SIG-M5 treated with dmso at 0.1 percent for 504 hours (cell line): ENCODE measurements around the gene RASGRF1.
"Not testable (repeated sequence)": the region's sequence is repeated elsewhere in the genome, so short reads cannot be mapped to it uniquely, and the experiment has no call there.

Experiments used
- DNase-seq: peaks from one replicate; lab custom pipeline; 2025; ENCODE audit not compliant: unreplicated experiment; lab: John Stamatoyannopoulos, UW

RASGRF1 gene

DNA sequence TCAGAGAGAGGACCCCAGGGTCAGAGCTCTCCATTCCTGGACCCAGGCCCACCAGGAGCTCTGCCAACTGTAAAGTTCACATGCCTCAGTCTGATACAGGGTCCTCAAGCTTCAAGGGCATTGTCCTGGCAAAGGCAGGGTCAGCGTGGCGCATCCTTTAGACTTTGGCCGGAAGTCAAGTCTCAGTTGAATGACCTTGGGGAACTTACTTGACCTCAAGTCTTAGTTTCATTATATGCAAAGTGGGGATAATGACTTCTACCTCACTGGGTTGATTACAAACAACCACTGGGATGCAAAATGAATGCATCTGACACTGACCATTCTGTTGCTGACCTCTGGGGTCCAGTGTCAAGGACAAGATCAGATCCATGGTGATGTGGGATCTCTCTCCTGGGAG, 75.2 kb downstream of the RASGRF1 start:
- DNase-seq: no peak

DNA sequence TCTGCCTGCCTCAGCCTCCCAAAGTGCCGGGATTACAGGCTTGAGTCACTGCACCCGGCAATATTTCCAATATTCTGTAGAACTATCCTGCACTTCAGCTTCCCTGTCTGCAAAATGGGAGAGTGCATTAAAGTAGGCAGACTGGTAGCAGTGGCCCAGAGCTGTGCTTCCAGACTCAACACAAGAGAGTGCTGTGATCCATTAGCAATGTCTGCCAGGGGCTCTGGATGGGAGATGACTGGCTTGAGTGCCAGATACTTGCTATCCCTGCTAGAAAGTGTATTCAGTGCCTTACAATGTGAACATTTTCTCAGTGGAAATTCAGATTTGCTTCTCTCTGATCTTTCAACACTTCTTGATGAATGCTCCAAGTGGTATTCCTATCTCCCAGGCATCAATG, 80.3 kb downstream of the RASGRF1 start:
- DNase-seq: no peak

DNA sequence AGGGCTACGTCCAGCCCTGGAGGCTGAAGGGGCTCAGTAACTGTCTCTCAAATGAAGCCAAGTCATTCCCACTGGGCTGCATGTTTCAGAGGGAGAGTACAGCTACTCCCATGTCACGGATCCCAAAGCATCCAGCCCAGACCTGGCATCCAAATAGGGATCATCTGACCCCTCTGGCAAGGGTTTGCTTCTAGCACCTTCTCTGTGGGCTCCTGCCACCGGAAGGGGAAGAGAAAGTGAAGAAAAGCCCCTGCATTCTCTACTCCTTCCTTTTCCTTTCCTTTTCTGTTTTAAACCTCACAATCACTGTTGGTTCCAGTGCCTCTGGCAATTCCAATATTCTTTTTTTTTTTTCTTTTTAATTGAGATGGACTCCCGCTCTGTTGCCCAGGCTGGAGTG, 81.2 kb downstream of the RASGRF1 start:
- DNase-seq: no peak

DNA sequence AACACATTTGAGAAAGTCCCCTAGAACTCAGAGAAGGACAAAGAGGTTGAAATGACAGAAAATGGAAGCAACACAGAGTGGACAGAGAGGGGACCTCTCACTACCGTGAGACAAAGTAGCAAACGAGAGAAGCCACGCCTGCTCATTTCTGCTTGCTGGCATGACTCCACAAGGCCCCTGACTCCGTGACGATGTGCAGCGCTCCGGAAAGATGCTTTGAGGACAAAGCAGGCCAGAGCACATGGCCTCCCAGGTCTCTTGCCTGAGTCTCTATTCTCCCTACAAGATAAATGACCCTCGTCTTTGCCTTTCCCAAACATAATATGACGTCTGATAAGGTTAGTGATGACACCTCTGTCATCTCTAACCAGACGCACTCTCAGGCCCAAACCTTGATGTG, 81.9 kb downstream of the RASGRF1 start:
- no peak for DNase-seq

DNA sequence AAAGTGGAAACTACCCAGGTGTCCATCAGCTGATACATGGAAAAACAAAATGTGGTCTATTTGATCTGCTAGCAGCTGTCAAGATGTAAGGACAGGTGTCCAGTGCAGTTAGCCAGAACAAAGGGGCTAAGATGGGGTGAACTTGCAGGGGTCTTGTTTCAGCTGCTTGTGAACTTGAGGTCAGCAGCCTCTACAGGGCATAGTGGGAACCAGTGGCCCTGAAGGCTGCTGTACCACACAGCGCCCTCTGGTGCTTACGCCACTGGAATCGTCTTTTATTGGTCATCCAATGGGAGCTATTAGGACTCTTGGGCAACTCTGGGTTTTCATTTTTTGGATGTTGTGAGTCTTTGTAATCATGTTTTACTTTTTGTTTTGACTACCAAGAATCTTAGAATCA, 83.5 kb downstream of the RASGRF1 start:
- DNase-seq: peak; percentile 55

DNA sequence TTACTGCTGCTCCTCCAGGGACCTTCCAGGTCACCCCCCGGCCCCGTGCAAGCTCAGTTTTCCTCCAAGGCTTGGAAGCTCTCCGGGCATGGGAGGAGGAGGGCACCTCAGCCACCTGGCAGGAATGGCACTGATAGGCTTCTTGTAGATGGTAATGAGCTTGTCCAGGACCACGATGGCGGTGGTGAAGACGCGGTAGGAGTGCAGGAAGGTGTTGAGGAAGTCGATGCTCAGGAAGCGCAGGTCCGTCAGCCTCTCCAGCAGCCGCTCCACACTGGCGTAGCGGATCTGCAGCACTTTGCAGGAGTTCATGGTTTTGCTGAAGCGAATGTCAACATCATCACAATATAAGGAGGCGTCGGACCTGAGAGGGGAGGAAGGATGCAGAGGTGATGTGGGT, 84.5 kb downstream of the RASGRF1 start:
- no peak for DNase-seq

DNA sequence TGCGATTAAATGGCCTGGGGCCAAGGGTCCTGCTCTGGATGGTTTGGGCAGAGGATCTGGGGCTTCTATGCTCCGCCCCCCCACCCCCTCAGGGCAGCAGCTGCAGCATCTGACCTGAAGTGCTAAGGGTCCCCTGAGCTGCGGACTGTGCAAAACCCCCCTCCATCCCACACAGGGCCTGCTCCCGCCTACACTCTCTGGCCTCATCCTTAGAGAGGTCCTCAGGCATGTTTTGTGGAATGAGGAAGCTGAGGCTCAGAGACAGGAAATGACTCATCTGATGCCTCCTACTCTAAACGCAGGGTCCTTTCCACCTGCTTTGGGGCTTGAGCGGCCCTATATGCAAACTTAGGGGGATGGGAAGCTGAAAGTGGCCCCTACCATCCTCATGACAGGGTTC, 86.2 kb downstream of the RASGRF1 start:
- peak; percentile 87 for DNase-seq

DNA sequence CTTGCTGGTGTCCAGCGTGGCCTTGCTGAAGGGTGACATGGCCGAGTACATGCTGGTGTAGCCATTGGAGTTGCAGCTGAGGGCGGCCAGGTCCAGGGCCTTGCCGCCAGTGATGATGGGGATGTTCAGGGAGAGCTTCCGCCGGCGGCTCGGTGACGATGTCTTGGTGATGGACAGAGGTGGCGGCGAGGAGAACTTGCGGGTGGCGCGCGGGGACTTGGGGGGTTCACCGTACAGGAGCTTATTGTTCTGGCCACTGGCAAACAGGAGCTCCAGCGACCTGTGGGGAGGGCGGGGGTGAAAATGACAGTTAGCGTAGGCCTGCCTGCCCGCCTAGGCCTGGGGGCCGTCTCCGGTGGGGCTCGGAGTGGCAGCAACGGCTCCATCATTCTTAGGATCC, 86.7 kb downstream of the RASGRF1 start:
- DNase-seq: no peak

DNA sequence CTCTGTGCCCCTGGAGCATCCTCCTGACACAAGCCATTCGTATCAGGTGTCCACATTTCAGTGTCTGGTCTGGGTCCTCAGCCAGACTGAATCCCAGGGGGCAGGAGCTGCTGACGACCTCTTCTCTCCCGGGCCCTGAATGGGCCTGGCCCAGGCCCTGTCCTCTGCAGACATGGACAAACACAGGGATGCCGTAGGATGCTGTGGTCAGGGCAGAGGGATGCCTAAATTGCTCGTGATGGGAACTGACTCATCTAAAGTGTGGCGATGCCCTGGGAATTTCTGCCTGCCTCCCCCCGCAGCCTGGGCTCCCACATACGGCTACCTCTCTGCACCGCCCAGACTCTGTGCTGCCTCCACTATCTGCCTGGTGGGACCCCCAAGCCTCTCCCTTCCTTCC, 87.3 kb downstream of the RASGRF1 start:
- DNase-seq: no peak

DNA sequence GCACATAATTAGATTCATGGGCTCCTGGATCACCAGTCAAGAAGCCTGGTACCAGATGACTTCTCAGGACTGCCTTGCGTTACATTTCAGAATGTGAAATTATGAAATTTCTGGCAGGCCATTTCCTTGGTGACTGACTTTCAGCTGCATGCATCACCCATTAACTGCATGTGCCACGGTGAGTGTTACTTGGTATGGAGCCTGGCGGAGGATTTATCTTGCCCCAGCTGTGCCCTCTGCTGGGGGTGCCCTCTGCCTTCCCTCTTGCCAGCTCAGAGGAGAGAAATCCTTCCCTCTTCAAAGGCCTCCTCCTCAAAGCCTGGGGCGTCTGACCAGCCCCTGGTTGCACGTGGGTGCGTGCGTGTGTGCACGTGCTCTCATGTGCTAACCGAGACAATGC, 88.0 kb downstream of the RASGRF1 start:
- DNase-seq: no peak

DNA sequence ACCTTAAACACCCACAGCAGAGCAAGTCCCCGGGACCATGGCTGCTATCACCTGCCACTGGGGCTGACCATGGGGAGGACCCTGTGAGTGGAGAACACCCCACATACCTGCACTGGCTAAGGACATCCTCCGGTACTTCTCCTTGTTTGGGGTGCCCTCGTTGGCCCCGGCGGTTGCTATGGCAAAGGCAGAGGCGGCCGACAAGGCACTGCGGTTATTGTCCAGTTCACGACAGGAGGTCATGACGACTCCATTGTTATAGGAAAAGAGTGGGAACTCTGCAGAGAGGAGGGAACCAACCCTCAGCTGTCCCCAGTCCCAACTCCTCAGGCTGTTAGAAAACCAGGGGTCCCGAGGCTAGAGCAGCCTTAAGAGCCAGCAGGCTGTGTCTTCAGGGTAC, 90.9 kb downstream of the RASGRF1 start:
- DNase-seq: no peak

DNA sequence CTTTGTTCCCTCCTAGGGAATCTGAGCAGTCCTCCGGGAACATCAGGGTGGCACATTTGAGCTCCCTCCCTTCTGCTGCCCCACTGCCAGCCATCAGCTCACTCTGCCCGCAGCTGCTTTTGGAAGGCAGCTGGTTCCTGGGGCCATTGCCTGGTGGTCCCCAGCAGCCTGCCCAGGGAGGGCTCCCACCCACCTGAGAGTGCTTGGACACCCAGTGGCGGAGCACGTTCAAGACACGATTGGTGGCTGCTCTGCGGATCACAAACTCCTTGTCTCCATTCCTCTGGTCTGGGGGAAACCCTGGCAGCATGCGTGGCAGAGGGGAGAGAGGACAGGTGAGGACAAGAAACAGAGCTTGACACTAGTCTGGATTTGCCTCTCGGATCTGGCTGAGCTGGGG, 92.1 kb downstream of the RASGRF1 start:
- no peak for DNase-seq

DNA sequence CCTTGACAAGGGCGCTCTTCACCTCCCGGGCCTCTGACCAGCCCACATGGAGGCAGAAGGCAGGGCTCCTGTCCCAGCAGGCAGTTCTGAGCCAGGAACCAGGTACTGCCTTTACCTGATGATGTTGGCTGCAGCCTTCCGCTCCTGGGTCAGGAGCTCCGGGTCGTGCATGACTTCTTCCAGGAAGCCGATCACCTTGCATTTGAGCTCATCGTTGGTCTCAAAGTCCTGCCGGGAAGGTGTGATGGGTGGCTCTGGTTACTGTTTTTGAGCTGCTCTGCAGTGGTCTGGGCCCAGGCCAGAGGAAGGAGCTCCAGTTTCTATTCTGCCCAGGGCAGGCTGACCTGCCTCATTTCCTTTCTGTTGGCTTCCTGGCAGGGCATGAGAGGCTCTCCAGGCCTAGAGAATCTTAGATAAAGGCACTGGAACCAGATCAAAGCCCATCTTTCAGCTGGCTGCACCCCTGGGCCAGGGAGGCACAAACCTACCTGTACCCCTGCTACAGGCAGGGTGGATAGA, 92.5 kb downstream of the RASGRF1 start:
- no peak for DNase-seq

DNA sequence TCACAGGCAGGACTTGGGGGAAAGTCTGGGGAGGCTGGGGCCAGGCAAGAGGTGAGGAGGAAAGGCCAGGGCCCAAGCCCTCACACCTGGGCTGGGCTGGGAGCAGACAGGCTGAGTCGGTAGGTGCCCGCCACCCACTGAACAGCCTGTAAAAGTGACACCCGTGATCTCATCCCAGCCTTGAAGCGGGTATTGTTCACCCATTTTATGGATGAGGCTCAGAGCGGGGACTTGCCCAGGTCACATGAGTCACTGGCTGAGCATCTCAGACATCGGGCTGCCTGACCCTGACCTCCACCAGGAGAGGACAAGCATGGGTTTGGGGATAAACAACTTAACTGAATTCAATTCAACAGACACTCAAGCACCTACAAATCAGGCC, 93.7 kb downstream of the RASGRF1 start:
- no peak for DNase-seq

DNA sequence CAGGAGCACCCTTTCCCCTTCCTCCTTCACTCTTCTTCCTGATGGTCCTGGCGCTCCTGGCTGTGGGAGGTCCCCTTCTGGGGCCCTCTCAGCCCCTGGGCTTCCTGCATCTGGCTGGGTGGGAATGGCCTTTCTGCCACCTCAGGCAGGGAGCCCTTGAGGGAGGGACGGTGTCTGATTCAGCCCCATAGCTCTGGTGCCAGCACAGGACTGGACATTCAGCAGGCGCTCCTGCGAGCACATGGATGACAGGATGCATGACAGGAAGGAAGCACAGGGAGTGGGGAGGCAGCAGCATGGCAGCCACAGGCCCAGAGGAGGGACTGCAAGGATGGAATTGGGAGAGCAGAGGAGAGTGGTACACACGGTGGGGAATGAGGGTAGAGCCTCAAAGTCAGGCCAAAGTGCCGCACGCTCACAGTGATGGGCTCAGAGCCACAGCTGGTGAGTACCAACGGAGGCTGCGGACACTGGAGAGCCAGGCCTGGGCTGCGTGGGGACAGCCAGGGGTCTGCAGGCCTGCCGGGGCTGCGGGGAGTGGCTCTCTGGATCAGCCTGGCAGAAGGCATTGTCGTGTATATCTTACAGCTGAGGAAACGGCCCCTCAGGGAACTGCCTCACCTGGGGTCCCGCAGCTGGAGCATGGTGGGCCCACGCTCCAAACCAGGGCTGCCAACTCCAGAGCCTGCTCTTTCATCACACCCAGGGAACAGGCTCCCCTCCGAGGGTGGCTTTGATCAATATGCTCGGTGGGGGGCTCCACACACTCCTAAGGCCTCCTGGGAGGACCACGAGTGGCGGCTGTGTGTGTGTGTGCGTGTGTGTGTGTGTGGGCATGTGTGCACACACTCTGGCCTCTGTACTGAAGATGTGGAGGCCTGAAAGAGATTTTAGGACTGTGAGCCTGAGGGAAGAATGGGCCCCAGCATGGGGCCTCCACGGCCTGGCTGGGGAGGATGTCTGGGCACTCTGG, 94.4 kb downstream of the RASGRF1 start:
- no peak for DNase-seq

DNA sequence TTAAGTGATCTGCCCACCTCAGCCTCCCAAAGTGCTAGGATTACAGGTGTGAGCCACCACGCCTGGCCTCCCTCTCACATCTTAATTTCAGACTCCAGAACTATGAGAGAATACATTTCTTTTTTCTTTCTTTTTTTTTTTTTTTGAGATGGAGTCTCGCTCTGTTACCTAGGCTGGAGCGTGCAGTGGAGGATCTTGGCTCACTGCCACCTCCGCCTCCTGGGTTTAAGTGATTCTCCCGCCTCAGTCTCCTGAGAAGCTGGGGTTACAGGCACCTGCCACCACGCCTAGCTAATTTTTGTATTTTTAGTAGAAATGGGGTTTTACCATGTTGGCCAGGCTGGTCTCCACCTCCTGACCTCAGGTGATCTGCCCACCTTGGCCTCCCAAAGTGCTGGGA, 95.4 kb downstream of the RASGRF1 start:
- DNase-seq: not testable (repeated sequence)

DNA sequence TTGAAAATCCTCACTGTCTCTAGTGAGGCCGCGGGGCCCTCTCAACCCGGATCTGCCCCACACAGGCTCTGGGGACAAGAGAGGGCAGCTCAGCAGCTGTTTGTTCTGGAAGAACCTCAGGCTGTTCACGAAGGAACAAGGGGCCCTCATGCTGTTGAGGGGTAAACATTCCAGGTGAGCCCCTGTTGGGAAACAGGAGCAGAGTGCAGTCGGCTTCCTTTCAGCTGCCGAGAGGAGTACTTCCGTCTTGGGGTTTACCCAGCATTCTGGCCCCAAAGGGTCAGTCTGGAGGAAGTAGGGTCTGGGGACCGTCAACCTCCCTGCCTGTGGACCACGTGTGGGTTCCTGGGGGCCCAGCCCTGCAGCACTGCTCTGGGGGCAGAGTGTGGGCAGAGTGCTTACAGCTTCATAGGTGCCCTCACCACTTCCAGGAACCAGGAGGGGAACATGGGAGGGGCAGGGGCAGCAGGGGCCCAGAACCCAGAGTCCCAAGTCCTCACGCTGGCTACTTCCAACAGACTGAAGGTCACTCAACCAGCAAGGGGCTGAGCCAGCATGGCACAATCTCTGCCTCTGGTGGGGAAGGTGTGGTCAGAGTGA, 96.5 kb downstream of the RASGRF1 start:
- DNase-seq: no peak

DNA sequence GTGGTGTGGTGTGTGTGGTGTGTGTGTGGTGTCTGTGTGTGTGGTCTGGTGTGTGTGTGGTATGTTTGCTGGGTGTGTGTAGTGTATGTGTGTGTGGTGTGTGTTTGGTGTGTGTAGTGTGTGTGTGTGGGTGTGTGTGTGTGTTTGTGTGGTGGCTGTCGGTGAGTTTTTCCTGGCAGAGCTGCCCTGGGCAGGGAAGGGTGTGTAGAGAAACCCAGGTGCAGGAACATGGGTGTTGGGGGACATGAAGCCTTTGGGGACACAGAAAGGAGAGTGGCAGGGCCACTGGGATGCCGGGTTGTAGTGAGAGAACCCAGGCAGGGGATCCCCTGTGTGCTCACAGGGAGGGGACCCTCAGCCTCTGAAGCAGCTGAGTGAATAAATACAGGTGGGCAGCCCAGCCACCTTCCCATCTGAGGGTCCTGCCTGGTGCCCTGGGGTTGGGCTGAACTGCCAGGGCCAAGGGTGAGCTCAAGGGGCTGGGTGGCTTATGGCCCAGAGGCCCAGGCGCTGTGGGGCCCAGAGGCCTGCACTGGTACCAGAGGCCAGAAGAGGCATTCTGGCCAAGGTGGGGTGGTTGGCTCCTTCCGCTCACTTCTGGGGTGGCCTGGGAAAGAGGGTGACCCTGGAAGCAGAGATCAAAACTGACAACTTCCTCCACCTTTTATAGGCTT, 97.2 kb downstream of the RASGRF1 start:
- DNase-seq: no peak

DNA sequence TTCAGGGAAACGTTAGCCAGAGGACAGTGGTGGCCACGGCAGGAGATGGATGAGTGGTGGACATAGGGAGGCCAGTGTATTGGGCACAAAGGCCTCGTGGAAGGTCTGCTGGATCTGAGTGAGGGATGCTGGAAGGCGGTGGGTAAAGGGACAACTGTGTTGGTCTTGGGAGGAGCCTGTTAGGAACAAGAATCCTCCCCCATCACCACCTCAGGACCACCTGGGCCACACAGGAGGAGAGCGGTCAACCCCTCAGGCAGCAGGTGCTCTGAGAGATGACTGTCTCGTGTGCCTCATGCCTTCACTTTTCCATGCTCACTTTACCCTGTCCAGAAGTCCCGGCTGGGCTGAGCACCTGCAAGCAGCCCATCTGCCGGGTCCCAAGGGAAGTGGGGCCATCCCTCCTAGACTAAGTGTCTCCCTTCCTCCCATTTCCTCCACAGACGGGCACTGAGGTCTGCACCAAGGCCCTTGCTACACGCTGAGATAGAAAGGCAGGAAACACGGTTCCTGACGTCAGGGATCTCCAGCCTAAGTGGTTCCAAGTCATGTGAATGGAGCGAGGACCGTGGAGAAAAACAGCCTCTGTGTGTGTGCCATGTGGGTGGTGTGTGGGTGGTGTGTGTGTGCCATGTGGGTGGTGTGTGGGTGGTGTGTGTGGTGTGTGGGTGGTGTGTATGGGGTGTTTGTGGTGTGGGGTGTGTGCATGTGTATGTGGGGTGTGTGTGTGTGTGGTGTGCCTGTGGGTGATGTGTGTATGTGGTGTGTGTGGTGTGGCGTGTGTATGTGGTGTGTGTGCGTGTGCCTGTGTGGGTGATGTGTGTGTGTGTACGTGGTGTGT, 97.9 kb downstream of the RASGRF1 start:
- no peak for DNase-seq

DNA sequence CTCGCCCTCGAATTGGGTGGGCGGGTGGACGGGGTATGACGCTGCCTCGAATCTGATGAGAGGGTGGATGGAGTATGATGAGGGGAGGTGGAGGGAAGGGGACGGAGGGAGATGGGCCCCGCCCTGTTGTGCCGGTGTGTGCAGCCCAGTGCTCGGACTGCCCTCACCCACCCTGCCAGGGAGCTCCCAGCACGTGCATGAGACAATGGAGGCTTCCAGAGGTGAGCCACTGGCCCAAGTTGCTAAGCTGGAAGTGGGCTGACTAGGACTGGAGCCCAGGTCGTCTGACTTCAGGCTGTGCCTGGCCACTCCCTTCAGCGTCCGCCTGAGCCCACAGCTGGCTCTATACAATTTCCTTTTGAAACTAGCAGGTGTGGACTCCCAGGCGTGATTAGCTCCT, 98.7 kb downstream of the RASGRF1 start:
- DNase-seq: no peak

DNA sequence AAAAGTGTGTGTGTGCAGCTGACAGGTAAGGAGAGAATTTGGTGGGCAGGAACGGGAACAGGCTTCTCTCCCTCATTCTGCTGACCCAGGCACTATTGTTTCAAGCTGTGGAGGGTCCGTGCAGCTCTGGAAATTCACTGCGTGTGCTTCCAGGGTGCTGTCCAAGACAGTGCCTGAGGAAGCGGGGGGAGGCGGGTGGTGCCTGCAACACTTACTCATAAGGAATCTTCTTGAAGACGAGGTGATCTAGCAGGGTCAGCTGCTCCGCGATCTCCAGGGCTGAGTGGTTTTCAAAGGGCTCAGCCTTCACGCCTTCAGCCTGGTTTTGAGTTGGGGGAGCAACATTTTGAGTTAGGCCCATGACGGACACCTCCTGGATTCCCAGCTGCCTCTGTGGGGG, 99.1 kb downstream of the RASGRF1 start:
- DNase-seq: no peak
